Trophoblast cell (in vitro differentiated cells and primary cell): ENCODE results near the gene CACNA1C.

ENCODE experiments used
- DNase-seq, 2 donors: peaks; one replicate each; pipeline ENCODE4 v3.0.0-alpha.2; 2016
- H2AFZ ChIP-seq: 2 replicates; pipeline ENCODE4 v1.6.1; 2013; ENCODE audit warnings: low read length, moderate library complexity, mild to moderate bottlenecking; ENCODE audit not compliant: insufficient read depth, poor library complexity
- H2AK5ac ChIP-seq: 2 replicates; pipeline ENCODE4 v1.6.1; 2013; ENCODE audit warnings: mild to moderate bottlenecking, low read length
- H2BK120ac ChIP-seq: 2 replicates; pipeline ENCODE4 v1.6.1; 2013; ENCODE audit warnings: low read length, mild to moderate bottlenecking, moderate library complexity; ENCODE audit not compliant: insufficient read depth, poor library complexity
- H2BK12ac ChIP-seq: 2 replicates; pipeline ENCODE4 v1.6.1; 2013; ENCODE audit warnings: mild to moderate bottlenecking, low read length, moderate library complexity
- H2BK5ac ChIP-seq: 2 replicates; pipeline ENCODE4 v1.6.1; 2013; ENCODE audit warnings: low read length, low read depth, moderate library complexity, mild to moderate bottlenecking; ENCODE audit not compliant: poor library complexity
- H3K14ac ChIP-seq: 2 replicates; pipeline ENCODE4 v1.6.1; 2013; ENCODE audit warnings: mild to moderate bottlenecking, low read length
- H3K18ac ChIP-seq: 2 replicates; pipeline ENCODE4 v1.6.1; 2013; ENCODE audit warnings: mild to moderate bottlenecking, low read length
- H3K23ac ChIP-seq: 2 replicates; pipeline ENCODE4 v1.6.1; 2013; ENCODE audit warnings: low read length
- H3K27ac ChIP-seq: 2 replicates; pipeline ENCODE4 v1.5.1; 2013; ENCODE audit warnings: low read depth, mild to moderate bottlenecking, inconsistent platforms, low read length, moderate library complexity
- H3K27me3 ChIP-seq: 2 replicates; pipeline ENCODE4 v1.6.1; 2013; ENCODE audit warnings: inconsistent platforms, mild to moderate bottlenecking, low read length, moderate library complexity; ENCODE audit not compliant: insufficient read depth
- H3K36me3 ChIP-seq, 2 experiments: 1 replicate in 1 of 2; 2 replicates in 1 of 2; pipeline ENCODE4 v1.6.1; 2013; ENCODE audit warnings: low read length in 2 of 2, mild to moderate bottlenecking in 2 of 2, moderate library complexity in 1 of 2; ENCODE audit not compliant: insufficient read depth in 2 of 2, control insufficient read depth in 1 of 2
- H3K4ac ChIP-seq: 2 replicates; pipeline ENCODE4 v1.6.1; 2013; ENCODE audit warnings: low read depth, mild to moderate bottlenecking, low read length, moderate library complexity
- H3K4me1 ChIP-seq, 2 experiments: 1 replicate in 1 of 2; 2 replicates in 1 of 2; pipeline ENCODE4 v1.6.1; 2013; ENCODE audit warnings: low read length in 2 of 2, mild to moderate bottlenecking in 2 of 2, moderate library complexity in 1 of 2; ENCODE audit not compliant: insufficient read depth in 2 of 2, control insufficient read depth in 1 of 2
- H3K4me2 ChIP-seq: 2 replicates; pipeline ENCODE4 v1.6.1; 2013; ENCODE audit warnings: inconsistent platforms, mild to moderate bottlenecking, low read length, moderate library complexity
- H3K4me3 ChIP-seq: 2 replicates; pipeline ENCODE4 v1.5.1; 2013; ENCODE audit warnings: mild to moderate bottlenecking, low read depth, low read length, inconsistent platforms
- H3K79me1 ChIP-seq: one replicate; pipeline ENCODE4 v1.6.1; 2013; ENCODE audit warnings: low read length
- H3K79me2 ChIP-seq: 2 replicates; pipeline ENCODE4 v1.6.1; 2013; ENCODE audit warnings: low read length, mild to moderate bottlenecking; ENCODE audit not compliant: control insufficient read depth, insufficient read depth, poor library complexity
- H3K9ac ChIP-seq: 2 replicates; pipeline ENCODE4 v1.6.1; 2013; ENCODE audit warnings: mild to moderate bottlenecking, low read length
- H3K9me3 ChIP-seq: 2 replicates; pipeline ENCODE4 v1.6.1; 2013; ENCODE audit warnings: low read depth, mild to moderate bottlenecking, control low read depth, inconsistent platforms, low read length; ENCODE audit not compliant: insufficient read depth
- H4K12ac ChIP-seq: 2 replicates; pipeline ENCODE4 v1.6.1; 2013; ENCODE audit warnings: low read depth, mild to moderate bottlenecking, low read length, moderate library complexity
- H4K8ac ChIP-seq: 2 replicates; pipeline ENCODE4 v1.6.1; 2013; ENCODE audit warnings: low read depth, mild to moderate bottlenecking, low read length, moderate library complexity
- H4K91ac ChIP-seq: one replicate; pipeline ENCODE4 v1.6.1; 2013; ENCODE audit warnings: low read depth, mild to moderate bottlenecking, low read length, moderate library complexity
- WGBS: extraction: QIAGEN DNeasy Blood & Tissue Kit; methylation state at CpG from one replicate; pipeline ENCODE4 v1.1.7; 2013; ENCODE audit warnings: missing lambda C conversion rate; ENCODE audit not compliant: insufficient read length, insufficient coverage; ENCODE audit errors: extremely low coverage; 5-methylcytosine and 5-hydroxymethylcytosine counted together

CACNA1C gene

DNA sequence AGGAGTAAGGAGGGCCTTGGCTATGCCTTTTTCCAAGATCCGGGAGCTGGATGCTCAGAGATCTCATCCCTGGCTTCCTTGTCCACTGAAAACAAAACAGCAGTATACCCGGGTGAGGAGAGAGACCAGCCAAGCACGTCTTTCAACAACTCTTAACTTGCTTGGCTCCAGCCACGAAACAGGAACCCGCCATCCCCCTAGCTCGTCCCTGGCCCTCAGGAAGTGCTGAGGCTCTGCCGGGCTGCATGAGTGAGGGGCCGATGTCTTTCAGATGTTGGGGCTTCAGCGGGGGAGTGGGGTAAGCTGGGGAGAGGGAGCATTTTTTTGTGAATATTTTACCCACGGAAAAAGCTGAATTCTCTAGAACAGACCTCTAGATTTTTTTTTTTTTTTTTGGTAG is 231.1 kb downstream of the CACNA1C start:
- Histone ChIP-seq H3K9ac (no peak overlapping the region), H3K23ac (no peak overlapping the region), H2AK5ac (no peak overlapping the region), H3K79me2 (no peaks in the 10 kb centered on the region), H3K4me3 (no peak overlapping the region), H2BK5ac (no peak overlapping the region), H2AFZ (no peak overlapping the region), H4K91ac (no peak overlapping the region), H2BK12ac (no peak overlapping the region), H3K4me1 (peaks cover 44 to 52% of the 10 kb centered on the region in 2 experiments), H4K12ac (no peak overlapping the region), H3K9me3 (no peaks in the 10 kb centered on the region), H3K14ac (no peak overlapping the region), H3K18ac (no peak overlapping the region), H3K36me3 (no peaks in the 10 kb centered on the region), H3K79me1 (peaks cover 22% of the 10 kb centered on the region), H3K27me3 (no peaks in the 10 kb centered on the region), H2BK120ac (no peak overlapping the region), H4K8ac (no peak overlapping the region), H3K27ac (no peak overlapping the region), H3K4ac (no peak overlapping the region), H3K4me2 (peak overlapping the region; percentile 6)
- WGBS: no CpG with 5 or more reads among the region's 10 CpGs
- no peak for DNase-seq

DNA sequence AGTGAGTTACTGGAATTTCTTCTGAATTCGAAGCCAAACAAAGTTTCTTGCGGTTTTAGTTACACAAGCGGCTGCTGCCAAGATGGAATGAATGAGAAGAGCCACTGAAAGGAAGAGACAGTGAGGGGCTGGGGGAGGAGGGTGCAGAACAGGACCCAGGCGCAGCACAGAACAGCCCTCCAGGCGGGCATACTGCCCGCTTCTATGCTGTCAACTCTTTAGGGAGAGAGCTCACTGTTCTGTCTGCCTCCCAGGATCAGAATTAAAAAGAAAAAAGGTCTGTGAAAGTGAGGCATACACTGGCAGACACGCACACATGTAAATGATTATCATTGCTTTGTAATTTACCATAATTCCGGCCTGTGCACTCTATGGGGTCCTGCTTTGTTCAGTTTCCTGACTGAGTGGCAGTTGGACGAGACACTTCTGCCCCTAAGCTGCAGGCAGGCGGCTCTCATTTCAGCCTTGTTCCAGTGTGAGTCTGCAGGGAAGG is 231.6 kb downstream of the CACNA1C start:
- H3K27ac ChIP-seq: no peak overlapping the region
- peak overlapping the region; percentile 35 for H2BK12ac ChIP-seq
- H3K36me3 ChIP-seq: no peaks in the 10 kb centered on the region
- no peaks in the 10 kb centered on the region for H3K27me3 ChIP-seq
- H3K79me2 ChIP-seq: no peaks in the 10 kb centered on the region
- no peak overlapping the region for H4K12ac ChIP-seq
- no CpG with 5 or more reads among the region's 10 CpGs for WGBS
- H3K9me3 ChIP-seq: no peaks in the 10 kb centered on the region
- H3K4me2 ChIP-seq: no peak overlapping the region
- H3K4ac ChIP-seq: no peak overlapping the region
- no peak overlapping the region for H3K18ac ChIP-seq
- no peak overlapping the region for H2AFZ ChIP-seq
- peak overlapping the region; percentile 65 for H4K91ac ChIP-seq
- no peak for DNase-seq
- H2AK5ac ChIP-seq: no peak overlapping the region
- peak overlapping the region; percentile 59 for H4K8ac ChIP-seq
- H3K79me1 ChIP-seq: peaks cover 22% of the 10 kb centered on the region
- H3K14ac ChIP-seq: no peak overlapping the region
- no peak overlapping the region for H2BK5ac ChIP-seq
- no peak overlapping the region for H3K9ac ChIP-seq
- H2BK120ac ChIP-seq: peak overlapping the region; percentile 70
- H3K23ac ChIP-seq: no peak overlapping the region
- no peak overlapping the region for H3K4me3 ChIP-seq
- peaks cover 44 to 53% of the 10 kb centered on the region in 2 experiments for H3K4me1 ChIP-seq

DNA sequence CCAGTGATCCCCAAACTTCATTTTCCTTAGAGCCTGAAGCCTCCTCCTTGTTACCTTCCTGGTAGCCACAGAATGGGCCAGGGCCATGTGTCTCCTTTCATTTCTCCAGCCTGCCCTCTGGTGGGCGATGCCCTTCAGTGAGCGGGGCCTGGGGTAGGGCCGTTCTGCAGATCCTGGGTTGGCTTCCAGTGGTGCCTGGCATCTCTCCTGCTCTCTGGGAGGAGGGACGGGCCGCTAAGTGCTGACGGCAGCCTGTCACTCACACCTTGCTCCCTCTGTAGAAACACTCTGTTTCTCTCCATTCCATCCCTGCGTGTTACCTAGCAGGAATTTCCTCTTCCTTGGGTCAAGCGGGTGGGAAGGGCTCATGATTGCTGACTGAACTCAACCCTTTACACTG is 232.1 kb downstream of the CACNA1C start:
- H4K12ac ChIP-seq: no peak overlapping the region
- H3K27ac ChIP-seq: no peak overlapping the region
- no peak overlapping the region for H3K4me3 ChIP-seq
- no peaks in the 10 kb centered on the region for H3K79me2 ChIP-seq
- H3K79me1 ChIP-seq: peaks cover 22% of the 10 kb centered on the region
- H2BK12ac ChIP-seq: peak overlapping the region; percentile 1
- H3K9ac ChIP-seq: no peak overlapping the region
- peak; percentile 42 to 66 for DNase-seq
- WGBS: no CpG with 5 or more reads among the region's 8 CpGs
- no peak overlapping the region for H2AFZ ChIP-seq
- H2BK5ac ChIP-seq: no peak overlapping the region
- no peak overlapping the region for H3K14ac ChIP-seq
- peaks cover 44 to 53% of the 10 kb centered on the region in 2 experiments for H3K4me1 ChIP-seq
- peak overlapping the region; percentile 70 for H2BK120ac ChIP-seq
- no peaks in the 10 kb centered on the region for H3K27me3 ChIP-seq
- no peak overlapping the region for H3K23ac ChIP-seq
- no peak overlapping the region for H2AK5ac ChIP-seq
- no peaks in the 10 kb centered on the region for H3K9me3 ChIP-seq
- no peak overlapping the region for H4K8ac ChIP-seq
- H3K4ac ChIP-seq: no peak overlapping the region
- H3K36me3 ChIP-seq: no peaks in the 10 kb centered on the region
- no peak overlapping the region for H3K4me2 ChIP-seq
- peak overlapping the region; percentile 15 for H4K91ac ChIP-seq
- H3K18ac ChIP-seq: no peak overlapping the region

DNA sequence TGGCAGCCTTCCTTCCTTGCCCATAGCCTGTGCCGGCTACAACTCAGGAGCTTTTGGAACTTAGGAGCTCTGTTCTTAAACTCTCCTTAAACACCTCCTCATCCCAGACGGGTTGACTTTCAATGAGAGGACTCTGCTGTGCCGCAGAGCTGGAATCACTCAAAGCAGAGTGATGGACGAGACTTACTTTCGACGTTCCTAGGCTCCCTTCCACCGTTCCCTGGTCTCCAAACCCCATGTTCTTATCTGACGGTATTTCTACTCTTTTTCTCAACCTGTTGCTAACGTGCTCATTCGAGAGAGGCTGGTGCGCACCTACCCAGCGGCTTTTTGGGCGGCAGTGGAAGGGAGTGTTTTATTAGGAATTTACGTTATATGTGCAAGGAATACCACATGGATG is 232.7 kb downstream of the CACNA1C start:
- no peaks in the 10 kb centered on the region for H3K36me3 ChIP-seq
- peak overlapping the region; percentile 63 for H3K27ac ChIP-seq
- no peak overlapping the region for H2BK5ac ChIP-seq
- H3K4me1 ChIP-seq: peaks cover 44 to 54% of the 10 kb centered on the region in 2 experiments
- H3K9me3 ChIP-seq: no peaks in the 10 kb centered on the region
- H3K4me2 ChIP-seq: no peak overlapping the region
- peak overlapping the region; percentile 19 for H2BK12ac ChIP-seq
- H3K9ac ChIP-seq: no peak overlapping the region
- no peak overlapping the region for H4K12ac ChIP-seq
- no peak overlapping the region for H4K8ac ChIP-seq
- H3K14ac ChIP-seq: peak overlapping the region; percentile 51
- no CpG with 5 or more reads among the region's 14 CpGs for WGBS
- no peak overlapping the region for H3K4me3 ChIP-seq
- no peak overlapping the region for H2AK5ac ChIP-seq
- H3K79me1 ChIP-seq: peaks cover 22% of the 10 kb centered on the region
- no peaks in the 10 kb centered on the region for H3K79me2 ChIP-seq
- peak overlapping the region; percentile 29 for H2BK120ac ChIP-seq
- no peaks in the 10 kb centered on the region for H3K27me3 ChIP-seq
- H4K91ac ChIP-seq: peak overlapping the region; percentile 37
- no peak overlapping the region for H3K23ac ChIP-seq
- no peak for DNase-seq
- no peak overlapping the region for H2AFZ ChIP-seq
- no peak overlapping the region for H3K4ac ChIP-seq
- H3K18ac ChIP-seq: peak overlapping the region; percentile 42
